ENCODE results near the gene IFNAR1.

IFNAR1 gene

GRCh38 chr21:33367309-33367973, 42.7 kb downstream of the IFNAR1 start:
- TF ChIP-seq USF1 (IDR thresholded peaks at IDR 0.05): 0 out of 2 replicates have a peak, but pooled peaks have one; percentile 43
- TF ChIP-seq EGR1 (IDR thresholded peaks at IDR 0.05): no peak
- 0 out of 2 replicates have a peak, but pooled peaks have one; percentile 45 for TF ChIP-seq TCF12 (IDR thresholded peaks at IDR 0.05; ENCODE audit: low read depth)

GRCh38 chr21:33368124-33368523, 43.4 kb downstream of the IFNAR1 start:
- TF ChIP-seq TAF1 (IDR thresholded peaks at IDR 0.05; ENCODE audit: low read depth) (no peak), ZBTB7A (IDR thresholded peaks at IDR 0.05; ENCODE audit: low read depth) (no peak), EP300 (IDR thresholded peaks at IDR 0.05; ENCODE audit: borderline replicate concordance) (no peak), TCF12 (IDR thresholded peaks at IDR 0.05; ENCODE audit: low read depth) (no peak), REST (IDR thresholded peaks at IDR 0.05; ENCODE audit: low read depth) (no peak), USF1 (IDR thresholded peaks at IDR 0.05) (no peak), CREB1 (IDR thresholded peaks at IDR 0.05; ENCODE audit: low read depth) (no peak), FOXM1 (IDR thresholded peaks at IDR 0.05; ENCODE audit: borderline replicate concordance, low read depth) (no peak), NFIC (IDR thresholded peaks at IDR 0.05) (no peak), RAD21 (IDR thresholded peaks at IDR 0.05; ENCODE audit: low read depth) (no peak), EGR1 (IDR thresholded peaks at IDR 0.05) (no peak), TEAD4 (IDR thresholded peaks at IDR 0.05) (no peak), YY1 (IDR thresholded peaks at IDR 0.05; ENCODE audit: low read depth) (no peak), MAX (IDR thresholded peaks at IDR 0.05) (no peak), CEBPB (IDR thresholded peaks at IDR 0.05) (no peak)

GRCh38 chr21:33368576-33368975, 43.8 kb downstream of the IFNAR1 start:
- TF ChIP-seq FOXM1 (IDR thresholded peaks at IDR 0.05; ENCODE audit: borderline replicate concordance, low read depth) (no peak), USF1 (IDR thresholded peaks at IDR 0.05) (no peak), REST (IDR thresholded peaks at IDR 0.05; ENCODE audit: low read depth) (no peak), RAD21 (IDR thresholded peaks at IDR 0.05; ENCODE audit: low read depth) (no peak), CEBPB (IDR thresholded peaks at IDR 0.05) (no peak), TAF1 (IDR thresholded peaks at IDR 0.05; ENCODE audit: low read depth) (no peak), NFIC (IDR thresholded peaks at IDR 0.05) (no peak), MAX (IDR thresholded peaks at IDR 0.05) (no peak), TCF12 (IDR thresholded peaks at IDR 0.05; ENCODE audit: low read depth) (no peak), EGR1 (IDR thresholded peaks at IDR 0.05) (no peak), TEAD4 (IDR thresholded peaks at IDR 0.05) (no peak)

- no peak for TF ChIP-seq YY1 (IDR thresholded peaks at IDR 0.05; ENCODE audit: low read depth)
- no peak for TF ChIP-seq TEAD4 (IDR thresholded peaks at IDR 0.05)
- TF ChIP-seq EGR1 (IDR thresholded peaks at IDR 0.05): no peak
- TF ChIP-seq USF1 (IDR thresholded peaks at IDR 0.05): no peak
- TF ChIP-seq TAF1 (IDR thresholded peaks at IDR 0.05; ENCODE audit: low read depth): no peak
Measured at GRCh38 chr21:33369586-33369985, 44.8 kb downstream of the IFNAR1 start.

GRCh38 chr21:33370305-33370704, 45.5 kb downstream of the IFNAR1 start:
- TF ChIP-seq EP300 (IDR thresholded peaks at IDR 0.05; ENCODE audit: borderline replicate concordance) (no peak), MAX (IDR thresholded peaks at IDR 0.05) (no peak), NFIC (IDR thresholded peaks at IDR 0.05) (no peak), CEBPB (IDR thresholded peaks at IDR 0.05) (no peak)
